Right ventricle myocardium superior (tissue), 1 donor: ENCODE data around the gene RNF144B. TPM values are rescaled to one million over a fixed set of nuclear protein-coding genes. Genes with fewer than 3 reads are reported as not detected.
"Not testable (repeated sequence)": the region's sequence is repeated elsewhere in the genome, so short reads cannot be mapped to it uniquely, and the experiment has no call there.

ENCODE experiments used
- ATAC-seq: fragments of 200-7000 bp; cut with Tn5 transposase; one replicate; pipeline ENCODE4 v1.9.1; 2020; ENCODE audit warnings: mild to moderate bottlenecking; ENCODE audit not compliant: poor library complexity
- DNase-seq: peaks from one replicate; pipeline ENCODE4 v3.0.0-alpha.2; 2020
- intact Hi-C: fragments of 100-400 bp; cut with DNase I; formaldehyde crosslinking; loops from one replicate; pipeline ENCODE4 v1.11.2; 2022
- long read RNA-seq: library from polyadenylated mRNA; unstranded; transcript quantifications from one replicate; pipeline ENCODE4 v2.0.0, GENCODE V29; 2021
- total RNA-seq: library from RNA; stranded (reverse); fragmentation: NEBNext Ultra II Directional; extraction: Animal tissue kit (Norgen Biotek cat#: 25700); gene quantifications from one replicate; pipeline ENCODE4 v1.2.1, GENCODE V29; 2021
- donor health status: DM: no; HTN: yes; CAD: no; lungs with severe emphysema.

Gene RNF144B
- total RNA-seq, result 17.1 TPM
- long read RNA-seq, full-length matches to known transcripts, result 18 of 23 reads
- long read RNA-seq, partial matches to known transcripts, result 3 of 23 reads
- long read RNA-seq, other reads (novel, unspliced or antisense), result 2 of 23 reads

- DNase-seq, result peak; percentile 92
- intact Hi-C loops, result no loop called here
- peak; percentile 96 for ATAC-seq
Observed at GRCh38 chr6:18387061-18387721, at the start of gene RNF144B. RNF144B (plus strand) TSS chr6:18387350; CDS start chr6:18399535, 12,185 bp downstream.

GRCh38 chr6:18339599-18339998 lies 47.6 kb upstream of the RNF144B start:
- intact Hi-C loops, result no loop called here
- ATAC-seq, result no peak

GRCh38 chr6:18340781-18341551 lies 46.2 kb upstream of the RNF144B start:
- intact Hi-C loops, result no loop called here
- no peak for ATAC-seq
- DNase-seq, result no peak

More at GRCh38 chr6:18339599-18339998, 47.6 kb upstream of the RNF144B start:
- no peak for DNase-seq

GRCh38 chr6:18342223-18342622 lies 44.9 kb upstream of the RNF144B start:
- intact Hi-C loops, result no loop called here
- DNase-seq (no peak), ATAC-seq (no peak)

- ATAC-seq (no peak), DNase-seq (no peak)
- intact Hi-C loops, result no loop called here
Observed at GRCh38 chr6:18343741-18344140, 43.4 kb upstream of the RNF144B start.

GRCh38 chr6:18347021-18347577 lies 40.1 kb upstream of the RNF144B start:
- intact Hi-C loops, result no loop called here
- DNase-seq, result no peak
- ATAC-seq, result no peak

- intact Hi-C loops, result no loop called here
- DNase-seq (no peak), ATAC-seq (no peak)
Observed at GRCh38 chr6:18347866-18348265, 39.3 kb upstream of the RNF144B start.

GRCh38 chr6:18349386-18349785 lies 37.8 kb upstream of the RNF144B start:
- no peak for ATAC-seq
- intact Hi-C loops, result no loop called here
- DNase-seq, result no peak

GRCh38 chr6:18350271-18350670 lies 36.9 kb upstream of the RNF144B start:
- intact Hi-C loops, result no loop called here
- ATAC-seq (no peak), DNase-seq (no peak)

GRCh38 chr6:18350712-18351111 lies 36.4 kb upstream of the RNF144B start:
- ATAC-seq (no peak), DNase-seq (no peak)
- intact Hi-C loops, result no loop called here

GRCh38 chr6:18352001-18352400 lies 35.1 kb upstream of the RNF144B start:
- no peak for ATAC-seq
- DNase-seq, result no peak
- intact Hi-C loops, result no loop called here

- intact Hi-C loops, result no loop called here
- no peak for DNase-seq
Observed at GRCh38 chr6:18352842-18353241, 34.3 kb upstream of the RNF144B start.

GRCh38 chr6:18353251-18353650 lies 33.9 kb upstream of the RNF144B start:
- DNase-seq (no peak), ATAC-seq (no peak)
- intact Hi-C loops, result no loop called here

More at GRCh38 chr6:18352842-18353241, 34.3 kb upstream of the RNF144B start:
- no peak for ATAC-seq

- ATAC-seq, intact Hi-C loops, DNase-seq: not testable (repeated sequence)
Observed at GRCh38 chr6:18357546-18357945, 29.6 kb upstream of the RNF144B start.

- intact Hi-C loops, result no loop called here
- ATAC-seq (peak; percentile 71), DNase-seq (no peak)
Observed at GRCh38 chr6:18359237-18359885, 27.8 kb upstream of the RNF144B start.

- DNase-seq, result no peak
- intact Hi-C loops, result no loop called here
- ATAC-seq, result no peak
Observed at GRCh38 chr6:18360188-18360587, 27.0 kb upstream of the RNF144B start.

GRCh38 chr6:18362058-18362561 lies 25.0 kb upstream of the RNF144B start:
- DNase-seq, result no peak
- ATAC-seq, result peak; percentile 15

GRCh38 chr6:18363746-18364145 lies 23.4 kb upstream of the RNF144B start:
- intact Hi-C loops, result no loop called here
- DNase-seq, result no peak
- no peak for ATAC-seq

More at GRCh38 chr6:18362058-18362561, 25.0 kb upstream of the RNF144B start:
- intact Hi-C loops, result no loop called here

GRCh38 chr6:18364561-18364960 lies 22.6 kb upstream of the RNF144B start:
- ATAC-seq, intact Hi-C loops, DNase-seq: not testable (repeated sequence)
